Measurements from ENCODE around the gene TTC6.

TTC6 gene

GRCh38 chr14:37563189-37563588 is 32.2 kb upstream of the TTC6 start:
- H3K36me3 ChIP-seq (ENCODE audit: control insufficient read depth, insufficient read depth, low read length): no peaks in the 10 kb centered on the region
- peaks cover 7% of the 10 kb centered on the region for H3K4me1 ChIP-seq (ENCODE audit: control insufficient read depth, insufficient read depth, low read length)
- no peak overlapping the region for H3K4me3 ChIP-seq (ENCODE audit: insufficient read depth, low read depth, low read length)
- H3K27ac ChIP-seq (ENCODE audit: insufficient read depth, low read depth, low read length, poor library complexity, severe bottlenecking): no peak overlapping the region
- H3K9me3 ChIP-seq (ENCODE audit: control insufficient read depth, low read length): no peaks in the 10 kb centered on the region
- no peaks in the 10 kb centered on the region for H3K27me3 ChIP-seq (ENCODE audit: control insufficient read depth, insufficient read depth, low read length, poor library complexity, severe bottlenecking)
- WGBS, 2 experiments: 90 to 92% methylated on average over 2 of the region's 2 CpGs

- Histone ChIP-seq H3K4me1 (ENCODE audit: control insufficient read depth, insufficient read depth, low read length) (peaks cover 10% of the 10 kb centered on the region), H3K36me3 (ENCODE audit: control insufficient read depth, insufficient read depth, low read length) (no peaks in the 10 kb centered on the region), H3K4me3 (ENCODE audit: insufficient read depth, low read depth, low read length) (no peak overlapping the region), H3K27ac (ENCODE audit: insufficient read depth, low read depth, low read length, poor library complexity, severe bottlenecking) (no peak overlapping the region), H3K27me3 (ENCODE audit: control insufficient read depth, insufficient read depth, low read length, poor library complexity, severe bottlenecking) (no peaks in the 10 kb centered on the region), H3K9me3 (ENCODE audit: control insufficient read depth, low read length) (no peaks in the 10 kb centered on the region)
- 83 to 89% methylated on average over 1 of the region's 1 CpG for WGBS, 2 experiments
Measured at GRCh38 chr14:37565550-37565949, 29.9 kb upstream of the TTC6 start.

- no peaks in the 10 kb centered on the region for H3K27me3 ChIP-seq (ENCODE audit: control insufficient read depth, insufficient read depth, low read length, poor library complexity, severe bottlenecking)
- 14 to 32% methylated on average over 2 to 3 of the region's 3 CpGs for WGBS, 2 experiments
- no peaks in the 10 kb centered on the region for H3K9me3 ChIP-seq (ENCODE audit: control insufficient read depth, low read length)
- H3K27ac ChIP-seq (ENCODE audit: insufficient read depth, low read depth, low read length, poor library complexity, severe bottlenecking): no peak overlapping the region
- H3K4me3 ChIP-seq (ENCODE audit: insufficient read depth, low read depth, low read length): no peak overlapping the region
- H3K36me3 ChIP-seq (ENCODE audit: control insufficient read depth, insufficient read depth, low read length): no peaks in the 10 kb centered on the region
- H3K4me1 ChIP-seq (ENCODE audit: control insufficient read depth, insufficient read depth, low read length): peaks cover 10% of the 10 kb centered on the region
Measured at GRCh38 chr14:37566811-37567371, 28.5 kb upstream of the TTC6 start.

- WGBS, 2 experiments: 80 to 87% methylated on average over 7 of the region's 7 CpGs
- Histone ChIP-seq H3K36me3 (ENCODE audit: control insufficient read depth, insufficient read depth, low read length) (no peaks in the 10 kb centered on the region), H3K4me1 (ENCODE audit: control insufficient read depth, insufficient read depth, low read length) (peaks cover 10% of the 10 kb centered on the region), H3K27me3 (ENCODE audit: control insufficient read depth, insufficient read depth, low read length, poor library complexity, severe bottlenecking) (no peaks in the 10 kb centered on the region), H3K4me3 (ENCODE audit: insufficient read depth, low read depth, low read length) (no peak overlapping the region), H3K27ac (ENCODE audit: insufficient read depth, low read depth, low read length, poor library complexity, severe bottlenecking) (no peak overlapping the region), H3K9me3 (ENCODE audit: control insufficient read depth, low read length) (no peaks in the 10 kb centered on the region)
Measured at GRCh38 chr14:37569729-37570128, 25.7 kb upstream of the TTC6 start.

GRCh38 chr14:37571391-37571790 is 24.0 kb upstream of the TTC6 start:
- H3K27me3 ChIP-seq (ENCODE audit: control insufficient read depth, insufficient read depth, low read length, poor library complexity, severe bottlenecking): no peaks in the 10 kb centered on the region
- H3K36me3 ChIP-seq (ENCODE audit: control insufficient read depth, insufficient read depth, low read length): no peaks in the 10 kb centered on the region
- H3K9me3 ChIP-seq (ENCODE audit: control insufficient read depth, low read length): no peaks in the 10 kb centered on the region
- no peak overlapping the region for H3K4me3 ChIP-seq (ENCODE audit: insufficient read depth, low read depth, low read length)
- no peak overlapping the region for H3K27ac ChIP-seq (ENCODE audit: insufficient read depth, low read depth, low read length, poor library complexity, severe bottlenecking)
- H3K4me1 ChIP-seq (ENCODE audit: control insufficient read depth, insufficient read depth, low read length): peaks cover 13% of the 10 kb centered on the region
- 95 to 98% methylated on average over 3 to 4 of the region's 4 CpGs for WGBS, 2 experiments

GRCh38 chr14:37573356-37573755 is 22.1 kb upstream of the TTC6 start:
- H3K36me3 ChIP-seq (ENCODE audit: control insufficient read depth, insufficient read depth, low read length): no peaks in the 10 kb centered on the region
- peaks cover 13% of the 10 kb centered on the region for H3K27me3 ChIP-seq (ENCODE audit: control insufficient read depth, insufficient read depth, low read length, poor library complexity, severe bottlenecking)
- WGBS, 2 experiments: 87 to 88% methylated on average over 2 of the region's 2 CpGs
- no peak overlapping the region for H3K27ac ChIP-seq (ENCODE audit: insufficient read depth, low read depth, low read length, poor library complexity, severe bottlenecking)
- no peaks in the 10 kb centered on the region for H3K9me3 ChIP-seq (ENCODE audit: control insufficient read depth, low read length)
- H3K4me3 ChIP-seq (ENCODE audit: insufficient read depth, low read depth, low read length): no peak overlapping the region
- peaks cover 6% of the 10 kb centered on the region for H3K4me1 ChIP-seq (ENCODE audit: control insufficient read depth, insufficient read depth, low read length)

- H3K9me3 ChIP-seq (ENCODE audit: control insufficient read depth, low read length): no peaks in the 10 kb centered on the region
- H3K4me3 ChIP-seq (ENCODE audit: insufficient read depth, low read depth, low read length): no peak overlapping the region
- no peaks in the 10 kb centered on the region for H3K36me3 ChIP-seq (ENCODE audit: control insufficient read depth, insufficient read depth, low read length)
- H3K27me3 ChIP-seq (ENCODE audit: control insufficient read depth, insufficient read depth, low read length, poor library complexity, severe bottlenecking): peaks cover 61% of the 10 kb centered on the region
- WGBS, 2 experiments: 44 to 46% methylated on average over 9 of the region's 9 CpGs
- H3K4me1 ChIP-seq (ENCODE audit: control insufficient read depth, insufficient read depth, low read length): peaks cover 12% of the 10 kb centered on the region
- no peak overlapping the region for H3K27ac ChIP-seq (ENCODE audit: insufficient read depth, low read depth, low read length, poor library complexity, severe bottlenecking)
Measured at GRCh38 chr14:37579274-37579673, 16.2 kb upstream of the TTC6 start.

GRCh38 chr14:37580146-37580545 is 15.3 kb upstream of the TTC6 start:
- Histone ChIP-seq H3K9me3 (ENCODE audit: control insufficient read depth, low read length) (no peaks in the 10 kb centered on the region), H3K36me3 (ENCODE audit: control insufficient read depth, insufficient read depth, low read length) (no peaks in the 10 kb centered on the region), H3K4me3 (ENCODE audit: insufficient read depth, low read depth, low read length) (no peak overlapping the region), H3K27me3 (ENCODE audit: control insufficient read depth, insufficient read depth, low read length, poor library complexity, severe bottlenecking) (peaks cover 70% of the 10 kb centered on the region), H3K27ac (ENCODE audit: insufficient read depth, low read depth, low read length, poor library complexity, severe bottlenecking) (no peak overlapping the region), H3K4me1 (ENCODE audit: control insufficient read depth, insufficient read depth, low read length) (peaks cover 17% of the 10 kb centered on the region)
- 71 to 96% methylated on average over 1 to 2 of the region's 2 CpGs for WGBS, 2 experiments

GRCh38 chr14:37583358-37584210 is 11.8 kb upstream of the TTC6 start:
- 1% methylated on average over 67 of the region's 67 CpGs for WGBS, 2 experiments
- Histone ChIP-seq H3K36me3 (ENCODE audit: control insufficient read depth, insufficient read depth, low read length) (no peaks in the 10 kb centered on the region), H3K4me3 (ENCODE audit: insufficient read depth, low read depth, low read length) (peak overlapping the region; percentile 33), H3K27ac (ENCODE audit: insufficient read depth, low read depth, low read length, poor library complexity, severe bottlenecking) (no peak overlapping the region), H3K4me1 (ENCODE audit: control insufficient read depth, insufficient read depth, low read length) (peaks cover 36% of the 10 kb centered on the region), H3K9me3 (ENCODE audit: control insufficient read depth, low read length) (no peaks in the 10 kb centered on the region), H3K27me3 (ENCODE audit: control insufficient read depth, insufficient read depth, low read length, poor library complexity, severe bottlenecking) (peaks cover 91% of the 10 kb centered on the region)

- 1% methylated on average over 62 of the region's 62 CpGs for WGBS, 2 experiments
- Histone ChIP-seq H3K4me1 (ENCODE audit: control insufficient read depth, insufficient read depth, low read length) (peaks cover 41% of the 10 kb centered on the region), H3K4me3 (ENCODE audit: insufficient read depth, low read depth, low read length) (peak overlapping the region; percentile 33), H3K27me3 (ENCODE audit: control insufficient read depth, insufficient read depth, low read length, poor library complexity, severe bottlenecking) (peaks cover 100% of the 10 kb centered on the region), H3K9me3 (ENCODE audit: control insufficient read depth, low read length) (no peaks in the 10 kb centered on the region), H3K36me3 (ENCODE audit: control insufficient read depth, insufficient read depth, low read length) (no peaks in the 10 kb centered on the region), H3K27ac (ENCODE audit: insufficient read depth, low read depth, low read length, poor library complexity, severe bottlenecking) (no peak overlapping the region)
Measured at GRCh38 chr14:37584211-37585100, 11.0 kb upstream of the TTC6 start.

Measured in ectodermal cell (in vitro differentiated cells).